GM19193 (cell line): ENCODE measurements around the gene ZNF618.

Experiments used
- POLR2A ChIP-seq: IDR thresholded peaks from 4 replicates; pipeline ENCODE4 v1.6.1; 2011; ENCODE audit not compliant: insufficient read depth, insufficient read length; ENCODE audit errors: extremely low read depth

The ZNF618 gene

GRCh38 chr9:113999256-114000062, 123.3 kb downstream of the ZNF618 start:
- TF ChIP-seq POLR2A: no peak

- no peak for TF ChIP-seq POLR2A
Measured at GRCh38 chr9:114000063-114000454, 124.0 kb downstream of the ZNF618 start.

GRCh38 chr9:114000671-114001409, 124.7 kb downstream of the ZNF618 start:
- TF ChIP-seq POLR2A: no peak

GRCh38 chr9:114001410-114001685, 125.2 kb downstream of the ZNF618 start:
- TF ChIP-seq POLR2A: no peak

GRCh38 chr9:114001794-114002261, 125.7 kb downstream of the ZNF618 start:
- no peak for TF ChIP-seq POLR2A

- no peak for TF ChIP-seq POLR2A
Measured at GRCh38 chr9:114002271-114002985, 126.3 kb downstream of the ZNF618 start.

- no peak for TF ChIP-seq POLR2A
Measured at GRCh38 chr9:114002986-114003350, 126.9 kb downstream of the ZNF618 start.

- no peak for TF ChIP-seq POLR2A
Measured at GRCh38 chr9:114003351-114003750, 127.2 kb downstream of the ZNF618 start.

- no peak for TF ChIP-seq POLR2A
Measured at GRCh38 chr9:114003758-114004157, 127.6 kb downstream of the ZNF618 start.

GRCh38 chr9:114004221-114004716, 128.2 kb downstream of the ZNF618 start:
- TF ChIP-seq POLR2A: no peak

- no peak for TF ChIP-seq POLR2A
Measured at GRCh38 chr9:114005371-114006154, 129.5 kb downstream of the ZNF618 start.

GRCh38 chr9:114006155-114006550, 130.0 kb downstream of the ZNF618 start:
- no peak for TF ChIP-seq POLR2A

- TF ChIP-seq POLR2A: no peak
Measured at GRCh38 chr9:114006931-114007691, 131.0 kb downstream of the ZNF618 start.
